ENCODE measurements around the gene RIC1.

DNA sequence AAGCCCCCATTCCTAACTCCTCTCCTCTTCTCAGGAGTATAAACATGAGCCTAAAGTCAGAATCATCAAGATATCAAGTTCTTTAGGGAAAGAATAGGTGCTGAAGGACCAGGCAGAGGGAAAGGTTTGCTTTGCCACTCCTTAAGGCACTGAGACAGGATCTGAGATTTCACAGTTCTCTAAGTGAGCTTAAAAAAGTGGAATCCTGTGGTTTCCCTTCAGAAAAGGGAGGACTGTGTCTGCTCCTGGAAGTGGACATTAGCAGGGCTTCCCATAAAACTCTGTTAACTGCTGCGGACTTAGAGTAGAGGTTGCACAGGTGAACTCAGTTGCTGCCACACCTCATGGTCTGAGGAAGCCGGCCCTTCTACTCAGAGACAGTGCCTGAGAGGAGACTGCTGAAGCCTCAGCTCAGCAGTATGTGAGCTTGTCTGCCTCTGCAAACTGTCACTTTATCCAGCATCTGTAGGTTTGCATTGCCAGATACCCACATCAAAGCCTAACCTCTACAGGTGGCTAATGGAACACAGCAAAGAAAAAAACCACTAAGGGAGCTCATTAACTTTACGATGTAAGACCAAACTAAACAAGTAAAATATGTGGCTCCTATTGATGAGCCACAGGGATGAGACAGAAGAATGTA, 42.9 kb downstream of the RIC1 start:
- TF ChIP-seq, protein P1, sequence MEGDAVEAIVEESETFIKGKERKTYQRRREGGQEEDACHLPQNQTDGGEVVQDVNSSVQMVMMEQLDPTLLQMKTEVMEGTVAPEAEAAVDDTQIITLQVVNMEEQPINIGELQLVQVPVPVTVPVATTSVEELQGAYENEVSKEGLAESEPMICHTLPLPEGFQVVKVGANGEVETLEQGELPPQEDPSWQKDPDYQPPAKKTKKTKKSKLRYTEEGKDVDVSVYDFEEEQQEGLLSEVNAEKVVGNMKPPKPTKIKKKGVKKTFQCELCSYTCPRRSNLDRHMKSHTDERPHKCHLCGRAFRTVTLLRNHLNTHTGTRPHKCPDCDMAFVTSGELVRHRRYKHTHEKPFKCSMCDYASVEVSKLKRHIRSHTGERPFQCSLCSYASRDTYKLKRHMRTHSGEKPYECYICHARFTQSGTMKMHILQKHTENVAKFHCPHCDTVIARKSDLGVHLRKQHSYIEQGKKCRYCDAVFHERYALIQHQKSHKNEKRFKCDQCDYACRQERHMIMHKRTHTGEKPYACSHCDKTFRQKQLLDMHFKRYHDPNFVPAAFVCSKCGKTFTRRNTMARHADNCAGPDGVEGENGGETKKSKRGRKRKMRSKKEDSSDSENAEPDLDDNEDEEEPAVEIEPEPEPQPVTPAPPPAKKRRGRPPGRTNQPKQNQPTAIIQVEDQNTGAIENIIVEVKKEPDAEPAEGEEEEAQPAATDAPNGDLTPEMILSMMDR (IDR thresholded peaks at IDR 0.05; ENCODE audit: low read length): no peak
- no peak for TF ChIP-seq EZH2 (IDR thresholded peaks at IDR 0.05; ENCODE audit: borderline replicate concordance, low read length)
